Endothelial cell (in vitro differentiated cells): ENCODE data around the gene ARL8A. TPM values are rescaled to one million over a fixed set of nuclear protein-coding genes. Genes with fewer than 3 reads are reported as not detected.

Experiments used
- DNase-seq: peaks from one replicate; pipeline ENCODE4 v3.0.0; 2021; ENCODE audit warnings: low spot score
- H3K27ac Mint-ChIP-seq: one replicate; pipeline ENCODE4 v1.8.0; 2021; ENCODE audit warnings: mixed read lengths, inconsistent platforms; ENCODE audit not compliant: unreplicated experiment
- H3K27me3 Mint-ChIP-seq: one replicate; pipeline ENCODE4 v1.8.0; 2021; ENCODE audit warnings: mild to moderate bottlenecking, moderate library complexity, mixed read lengths, inconsistent platforms; ENCODE audit not compliant: unreplicated experiment
- H3K36me3 Mint-ChIP-seq: one replicate; pipeline ENCODE4 v1.8.0; 2021; ENCODE audit warnings: mild to moderate bottlenecking, low read depth, mixed read lengths, inconsistent platforms; ENCODE audit not compliant: unreplicated experiment
- H3K4me1 Mint-ChIP-seq: one replicate; pipeline ENCODE4 v1.8.0; 2021; ENCODE audit warnings: mild to moderate bottlenecking, mixed read lengths, inconsistent platforms; ENCODE audit not compliant: unreplicated experiment
- H3K4me3 Mint-ChIP-seq: one replicate; pipeline ENCODE4 v1.8.0; 2021; ENCODE audit warnings: mild to moderate bottlenecking, mixed read lengths, inconsistent platforms; ENCODE audit not compliant: unreplicated experiment
- H3K9me3 Mint-ChIP-seq: one replicate; pipeline ENCODE4 v1.8.0; 2021; ENCODE audit warnings: mixed read lengths, inconsistent platforms; ENCODE audit not compliant: unreplicated experiment
- CTCF ChIP-seq: fragments of 200-600 bp; sonication (generic); IDR thresholded peaks from one replicate; pipeline ENCODE4 v1.5.0; 2021; ENCODE audit warnings: antibody characterized with exemption; ENCODE audit not compliant: unreplicated experiment
- total RNA-seq: library from RNA; stranded (reverse); fragmentation: NEBNext Ultra II Directional; extraction: Animal tissue kit (Norgen Biotek cat#: 25700); gene quantifications from one replicate; pipeline ENCODE4 v1.2.1, GENCODE V29; 2021; ENCODE audit not compliant: unreplicated experiment

The ARL8A gene
- total RNA-seq, 1 donor from 2014 or later = 38.8 TPM

DNA sequence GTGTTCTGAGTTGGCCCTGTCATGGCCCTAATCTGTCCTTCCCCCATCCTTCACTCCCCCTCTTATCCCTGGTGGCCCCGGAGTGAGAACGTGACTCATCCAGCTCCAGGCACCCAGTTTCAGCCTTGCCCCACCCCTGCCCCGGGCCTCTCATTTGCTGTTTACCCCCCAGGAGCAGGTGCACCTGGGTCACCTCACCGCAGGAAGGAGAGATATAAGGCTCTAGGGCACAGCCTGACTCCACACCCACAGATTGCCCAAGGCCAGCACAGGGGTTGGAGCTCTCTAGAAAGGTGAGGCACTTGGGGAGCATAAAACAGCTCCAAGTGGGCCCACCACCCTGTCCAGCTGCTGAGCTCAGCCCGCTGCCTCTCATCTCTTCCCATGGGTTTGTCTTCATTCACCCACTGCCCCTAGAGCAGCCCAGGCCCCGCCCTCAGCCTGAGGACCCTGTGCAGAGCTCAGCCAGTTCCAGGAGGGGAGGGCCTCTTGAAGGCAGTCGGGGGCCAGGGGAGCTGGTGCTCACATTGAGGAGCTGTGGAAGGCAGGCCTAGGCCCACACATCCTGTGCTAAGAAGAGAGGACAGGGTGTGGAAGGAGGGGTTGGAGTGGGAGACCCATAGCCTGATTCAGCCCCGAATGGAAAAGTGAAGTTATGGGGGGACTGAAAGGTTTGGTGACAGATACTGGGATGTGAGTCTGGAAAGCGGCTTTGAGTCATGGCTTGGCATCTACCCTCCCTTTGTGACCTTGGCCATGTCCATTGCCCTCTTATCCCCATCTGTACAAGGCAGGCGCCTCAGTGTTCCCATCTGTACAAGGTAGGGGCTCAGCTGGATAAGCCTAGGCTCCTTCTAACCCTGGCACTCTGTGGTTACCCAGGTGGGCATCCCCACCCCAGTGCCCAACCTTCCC is 37.9 kb downstream of the ARL8A start:
- DNase-seq = no peak

DNA sequence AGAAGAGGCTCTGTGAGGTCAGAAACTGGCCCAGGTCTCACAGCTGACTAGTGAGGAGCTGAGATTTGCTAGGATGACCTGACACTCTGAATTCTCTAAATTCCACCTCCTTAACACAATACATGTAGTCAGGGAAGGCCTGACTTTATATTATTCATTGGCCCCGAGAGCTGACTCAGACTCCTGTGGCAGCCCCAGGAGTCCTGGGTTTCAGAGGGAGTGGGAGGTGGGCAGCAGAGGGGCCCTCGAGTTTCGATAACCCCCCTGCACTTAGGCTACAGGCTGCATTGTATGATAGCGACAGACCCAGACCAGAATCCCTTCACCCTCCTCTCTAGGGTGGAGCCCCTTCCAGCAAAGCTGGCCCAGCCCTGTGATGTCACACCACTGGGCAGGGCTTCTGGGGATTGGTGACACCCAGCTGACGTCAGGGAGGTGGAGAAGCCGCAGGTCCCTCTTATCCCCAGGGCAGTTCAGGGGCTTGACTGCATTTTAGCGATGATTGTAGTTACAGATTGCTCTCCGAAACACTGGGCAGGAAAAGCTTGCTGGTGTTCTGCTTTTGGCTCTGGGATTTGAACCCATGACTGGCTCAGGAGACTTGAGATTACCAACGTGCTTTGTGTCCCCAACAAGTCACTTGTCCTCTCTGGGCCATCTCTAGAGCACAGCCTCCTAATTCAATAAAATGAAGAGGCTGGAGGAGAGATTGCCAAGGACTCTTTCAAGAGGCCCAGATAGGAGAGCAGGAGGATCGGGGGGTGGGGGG is 38.8 kb downstream of the ARL8A start:
- Mint-ChIP-seq H3K27me3 (no peaks in the 10 kb centered on the region), H3K36me3 (no peaks in the 10 kb centered on the region), H3K9me3 (no peaks in the 10 kb centered on the region), H3K27ac (no peak overlapping the region), H3K4me3 (no peak overlapping the region), H3K4me1 (no peaks in the 10 kb centered on the region)
- DNase-seq = no peak
- no peak for TF ChIP-seq CTCF

More for the DNA sequence above, 37.9 kb downstream of the ARL8A start:
- no peak overlapping the region for H3K4me3 Mint-ChIP-seq
- no peak overlapping the region for H3K27ac Mint-ChIP-seq
- H3K9me3 Mint-ChIP-seq = no peaks in the 10 kb centered on the region
- no peaks in the 10 kb centered on the region for H3K36me3 Mint-ChIP-seq
- H3K4me1 Mint-ChIP-seq = no peaks in the 10 kb centered on the region
- no peak for TF ChIP-seq CTCF
- H3K27me3 Mint-ChIP-seq = no peaks in the 10 kb centered on the region

DNA sequence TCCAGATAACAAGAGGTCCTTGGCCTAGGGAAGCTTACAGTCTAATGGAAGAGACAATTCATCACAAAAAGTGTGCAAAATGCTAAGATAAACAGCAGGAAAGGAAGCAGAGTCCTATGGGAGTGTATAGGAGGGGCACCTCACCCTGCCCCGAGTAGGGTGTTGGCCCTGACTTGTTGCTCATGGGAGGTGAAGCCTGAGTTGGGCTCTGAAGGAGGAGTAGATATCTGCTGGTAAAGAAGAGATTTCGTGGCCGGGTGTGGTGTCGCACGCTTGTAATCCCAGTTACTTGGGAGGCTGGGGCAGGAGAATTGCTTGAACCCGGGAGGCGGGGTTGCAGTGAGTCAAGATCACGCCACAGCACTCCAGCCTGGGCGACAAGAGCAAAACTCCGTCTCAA is 40.5 kb downstream of the ARL8A start:
- Mint-ChIP-seq H3K9me3 (no peaks in the 10 kb centered on the region), H3K27ac (no peak overlapping the region), H3K4me1 (no peaks in the 10 kb centered on the region), H3K36me3 (no peaks in the 10 kb centered on the region), H3K27me3 (no peaks in the 10 kb centered on the region), H3K4me3 (no peak overlapping the region)
- DNase-seq = no peak
- no peak for TF ChIP-seq CTCF

DNA sequence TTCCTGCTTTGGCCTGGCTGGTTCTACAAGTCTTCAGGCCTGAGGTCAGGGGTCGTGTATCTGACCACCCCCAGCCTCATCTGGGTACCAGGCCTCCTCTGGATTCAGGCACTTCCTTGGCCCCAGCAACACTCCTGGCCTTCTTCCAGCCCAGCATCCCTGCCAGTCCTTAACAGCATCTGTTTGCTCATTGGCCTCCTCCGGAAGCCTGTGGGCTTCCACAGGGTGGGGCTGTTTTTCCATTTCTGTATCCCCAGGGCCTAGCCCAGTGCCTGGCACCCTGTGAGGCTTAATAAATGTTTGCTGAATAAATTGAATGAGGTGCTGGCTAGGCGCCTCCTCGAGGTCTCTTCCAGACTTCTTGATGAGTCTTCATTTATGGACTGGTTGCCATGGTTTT is 43.4 kb downstream of the ARL8A start:
- no peak overlapping the region for H3K27ac Mint-ChIP-seq
- no peak overlapping the region for H3K4me3 Mint-ChIP-seq
- no peaks in the 10 kb centered on the region for H3K36me3 Mint-ChIP-seq
- TF ChIP-seq CTCF = no peak
- no peaks in the 10 kb centered on the region for H3K4me1 Mint-ChIP-seq
- peaks cover 3% of the 10 kb centered on the region for H3K27me3 Mint-ChIP-seq
- no peak for DNase-seq
- H3K9me3 Mint-ChIP-seq = no peaks in the 10 kb centered on the region

DNA sequence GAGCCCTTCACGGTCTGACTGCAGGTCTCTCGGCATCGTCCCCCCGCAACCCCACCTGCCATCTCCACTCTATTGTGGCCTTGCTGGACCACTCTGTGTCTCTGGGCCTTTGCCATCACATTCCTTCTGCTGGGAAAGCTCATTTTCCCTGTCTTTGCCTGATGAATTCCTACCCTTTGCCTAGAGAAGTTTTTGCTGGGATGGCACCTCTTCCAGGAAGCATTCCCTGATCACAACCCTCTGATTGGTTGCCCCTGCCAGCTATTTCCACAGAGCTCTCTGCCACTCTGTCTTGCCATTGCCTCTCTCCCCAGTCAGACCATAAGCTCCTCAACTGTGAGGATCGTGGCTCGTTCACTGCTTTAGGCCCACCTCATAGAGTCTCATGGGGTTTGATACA is 50.7 kb downstream of the ARL8A start:
- Mint-ChIP-seq H3K4me1 (no peaks in the 10 kb centered on the region), H3K27ac (no peak overlapping the region), H3K4me3 (no peak overlapping the region), H3K36me3 (no peaks in the 10 kb centered on the region), H3K27me3 (peaks cover 3% of the 10 kb centered on the region), H3K9me3 (no peaks in the 10 kb centered on the region)
- DNase-seq = no peak
- no peak for TF ChIP-seq CTCF
